Left renal cortex interstitium (tissue), 4 donors: ENCODE data around the gene INO80E. TPM values are rescaled to one million over a fixed set of nuclear protein-coding genes. Genes with fewer than 3 reads are reported as not detected.
A peak's percentile ranks its signal among the peaks of the same experiment; 100 is the strongest.

Experiments
- DNase-seq, 4 donors: peaks; one replicate each; pipeline ENCODE4 v3.0.0-alpha.2; 2013; ENCODE audit warnings: low read depth in 4 of 4, low spot score in 2 of 4, missing footprints in 1 of 4
- polyA plus RNA-seq, 4 donors: library from polyadenylated mRNA; unstranded; fragments of 120-200 nt; gene quantifications; one replicate each; pipeline ENCODE4 v1.2.1, GENCODE V29; 2013; ENCODE audit not compliant: insufficient read length in 4 of 4

The INO80E gene
- polyA plus RNA-seq, 4 donors: 36.3 to 70.3 (median 55.2) TPM

DNA sequence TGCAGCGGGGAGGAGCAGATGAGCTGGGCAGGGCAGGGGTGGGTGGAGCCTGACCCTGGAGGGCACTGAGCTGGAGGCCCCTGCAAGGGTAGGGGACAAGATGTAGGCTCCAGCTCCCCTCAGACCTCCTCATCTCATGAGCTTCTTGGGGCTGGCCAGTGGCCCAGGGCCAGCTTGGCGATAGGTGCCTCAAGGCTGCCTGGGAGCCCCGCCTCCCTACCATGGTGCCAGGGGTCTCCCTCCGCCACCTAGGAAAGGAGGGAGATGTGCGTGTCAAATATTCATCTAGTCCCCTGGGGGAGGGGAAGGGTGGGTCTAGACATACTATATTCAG is 4.5 kb upstream of the INO80E start:
- no peak for DNase-seq

GRCh38 chr16:29992344-29992967 is 3.6 kb upstream of the INO80E start:
- DNase-seq: no peak

- DNase-seq: no peak
Observed at GRCh38 chr16:29993191-29993902, 2.7 kb upstream of the INO80E start.

- no peak for DNase-seq
Observed at GRCh38 chr16:29993903-29994599, 2.0 kb upstream of the INO80E start.

DNA sequence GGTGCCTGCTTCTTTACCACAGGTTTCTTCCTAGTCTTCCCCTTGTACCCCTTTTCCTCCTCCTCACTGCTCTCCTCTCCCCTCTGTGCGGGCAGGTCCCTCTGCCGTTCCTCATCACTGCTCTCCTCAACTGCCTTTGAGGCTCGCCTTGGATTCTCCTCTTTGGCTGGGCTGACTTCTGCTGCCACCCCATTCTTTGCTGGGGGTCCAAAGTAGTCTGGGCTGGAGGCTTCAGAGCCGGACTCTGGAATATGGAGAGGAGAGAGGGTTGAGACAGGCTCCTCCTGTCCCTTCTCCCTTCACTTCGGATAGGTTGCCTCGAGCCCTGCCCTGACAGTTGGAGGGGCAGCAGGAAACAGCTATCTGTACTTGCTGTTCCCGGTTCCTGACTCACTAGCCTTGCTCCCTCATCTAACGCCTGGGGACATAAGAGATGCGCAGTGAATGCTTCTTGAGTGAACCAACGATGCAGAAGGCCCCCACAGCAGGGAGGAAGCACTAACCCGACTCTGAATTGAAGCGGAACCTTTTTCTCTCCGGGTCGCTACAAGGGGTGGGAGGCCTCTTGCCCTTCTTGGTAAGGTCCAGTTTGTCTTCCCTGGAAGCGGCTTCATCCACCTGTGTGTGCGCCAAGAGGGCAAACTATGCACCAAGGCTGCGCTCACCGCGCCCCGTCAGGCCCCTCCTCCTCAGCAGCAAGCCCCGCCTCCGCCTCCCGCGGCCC is 1.3 kb upstream of the INO80E start:
- DNase-seq: no peak

GRCh38 chr16:29995324-29995910 is 624 bp upstream of the INO80E start, which contains the start of gene HIRIP3:
Gene HIRIP3, minus strand, starts transcription at chr16:29995617. Its CDS starts 12 bp downstream, at chr16:29995605.
- peak in 3 of 4 donors; percentile 63 to 78 (median 65) for DNase-seq

DNA sequence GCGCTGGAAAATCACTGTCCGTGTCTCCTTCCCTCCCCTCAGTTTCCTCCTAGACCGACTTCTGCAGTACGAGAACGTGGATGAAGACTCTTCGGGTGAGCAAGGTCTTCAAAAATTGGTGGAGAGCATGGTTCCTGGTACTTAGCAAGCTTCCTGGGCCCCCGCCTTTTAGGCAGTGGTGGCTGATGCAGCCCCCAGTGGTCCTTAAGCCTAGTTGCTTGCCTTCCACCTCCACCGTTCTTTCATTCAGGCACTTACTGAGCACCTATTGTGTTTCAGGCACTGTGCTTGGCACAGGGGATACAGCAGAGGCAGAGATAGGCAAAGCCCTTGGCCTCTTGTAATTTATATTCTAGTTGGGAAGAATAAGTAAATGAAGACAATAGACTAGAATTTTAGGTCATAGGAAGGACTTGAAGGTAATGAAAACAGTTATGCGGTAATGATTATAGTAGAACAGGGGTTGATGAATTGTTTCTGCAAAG is 767 bp downstream of the INO80E start:
- no peak for DNase-seq

- DNase-seq: no peak
Observed at GRCh38 chr16:29999605-30000004, 3.6 kb downstream of the INO80E start.

- DNase-seq: no peak
Observed at GRCh38 chr16:30000735-30001631, 4.9 kb downstream of the INO80E start.

- no peak for DNase-seq
Observed at GRCh38 chr16:30002614-30003346, 6.7 kb downstream of the INO80E start.

GRCh38 chr16:30003670-30004423 is 7.8 kb downstream of the INO80E start:
- DNase-seq: no peak

DNA sequence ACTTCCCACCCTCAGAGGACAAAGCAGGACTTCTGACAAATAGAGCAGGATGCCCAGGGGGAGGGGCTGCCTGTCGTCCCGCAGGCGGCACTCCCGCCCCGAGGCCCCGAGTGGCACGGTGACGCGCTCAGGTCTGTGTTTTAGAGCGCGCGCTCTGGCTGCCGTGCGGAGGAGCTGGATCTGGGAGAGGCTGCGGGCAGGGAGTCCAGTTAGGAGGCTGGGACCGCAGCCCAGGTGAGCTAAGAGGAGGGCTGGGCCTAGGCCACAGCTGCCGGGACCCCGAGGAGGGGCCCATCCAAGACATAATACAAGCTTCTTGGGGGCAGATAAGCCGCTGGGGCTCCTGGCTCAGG is 8.4 kb downstream of the INO80E start:
- no peak for DNase-seq

- DNase-seq: no peak
Observed at GRCh38 chr16:30004811-30005242, 8.8 kb downstream of the INO80E start.

GRCh38 chr16:30005341-30006094 is 9.5 kb downstream of the INO80E start:
- no peak for DNase-seq

DNA sequence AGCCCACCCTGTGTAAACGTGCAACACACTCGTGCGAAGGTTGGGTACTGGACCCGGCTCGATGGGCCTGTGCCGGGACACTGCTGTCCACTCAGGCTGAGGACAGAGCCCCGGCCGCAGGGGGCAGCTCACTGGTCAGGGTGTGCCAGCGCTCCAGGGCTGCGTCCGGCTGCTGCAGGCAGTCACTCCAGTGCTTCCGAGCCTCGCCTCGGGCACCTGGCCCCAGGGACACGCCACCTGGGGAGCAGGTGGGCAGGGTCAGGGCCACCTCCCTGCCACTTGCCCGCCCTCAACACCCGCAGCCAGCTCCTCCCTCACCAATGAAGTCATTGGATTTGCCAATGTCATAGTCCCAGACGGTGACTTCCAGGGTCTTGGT is 10.0 kb downstream of the INO80E start:
- no peak for DNase-seq

DNA sequence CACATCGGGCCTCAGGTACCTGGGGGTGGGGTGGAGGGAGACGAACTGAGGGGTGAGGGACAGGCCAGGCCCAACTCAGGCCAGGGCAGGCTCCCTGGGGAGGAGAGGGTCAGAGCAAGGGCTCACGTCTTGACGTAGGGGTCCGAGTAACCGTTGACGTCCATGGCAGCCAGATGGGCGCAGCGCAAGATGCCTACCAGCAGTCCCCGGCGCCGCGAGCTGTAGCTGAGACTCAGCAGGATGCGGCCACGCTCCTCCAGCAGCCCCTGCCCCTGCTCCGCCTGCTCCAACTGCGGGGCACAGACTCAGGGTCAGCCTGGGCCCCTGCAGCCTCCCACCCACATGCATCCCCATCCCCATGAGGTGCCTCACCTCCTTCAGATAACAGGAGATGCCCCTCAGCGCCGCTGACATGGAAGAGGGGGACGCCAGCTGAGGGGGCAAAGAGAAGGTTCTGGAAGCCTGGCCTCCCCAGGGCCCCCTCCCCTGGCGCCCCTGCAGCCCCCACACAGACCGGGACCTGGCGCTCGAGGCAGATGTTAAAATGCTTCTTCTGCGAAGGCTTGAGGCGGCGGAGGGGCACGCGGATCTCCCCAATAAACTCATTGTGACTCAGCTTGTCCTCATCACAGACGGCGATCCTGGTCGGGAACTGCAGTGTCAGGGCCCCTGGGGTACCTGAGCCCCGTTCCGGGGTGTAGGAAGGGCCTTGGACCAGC is 10.8 kb downstream of the INO80E start:
- no peak for DNase-seq

DNA sequence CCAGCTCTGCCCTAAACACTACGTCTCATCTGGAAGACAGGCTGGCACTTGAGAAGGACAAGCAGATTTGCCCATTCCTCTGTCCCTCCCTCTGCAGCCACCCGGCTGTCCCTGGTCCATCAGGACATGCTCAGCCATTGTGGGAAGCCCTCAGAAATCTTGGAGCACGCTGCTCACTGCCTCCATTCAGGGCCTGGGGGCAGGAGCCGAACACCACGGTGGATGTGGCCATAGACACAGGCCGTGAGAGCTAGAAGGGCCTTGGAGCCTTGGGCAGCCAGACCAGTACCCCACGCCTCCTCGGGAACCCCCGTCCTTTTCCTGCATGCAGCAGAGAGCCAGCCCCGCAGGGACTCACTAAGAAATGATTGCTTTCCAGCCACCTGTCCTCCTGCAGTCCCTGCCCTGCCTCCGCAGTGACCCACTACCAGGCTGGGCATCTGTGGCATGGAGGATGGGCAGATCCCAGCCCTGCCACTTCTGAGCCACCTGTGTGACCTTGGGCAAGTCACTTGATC is 11.4 kb downstream of the INO80E start:
- DNase-seq: no peak
